HepG2 (cell line): ENCODE results near the gene CCNYL1. TPM values are rescaled to one million over a fixed set of nuclear protein-coding genes. Genes with fewer than 3 reads are reported as not detected.

Experiments
- ATAC-seq: fragments of 200-7000 bp; cut with Tn5 transposase; 3 replicates; pipeline ENCODE4 v1.9.1; 2020; ENCODE audit warnings: mild to moderate bottlenecking, moderate library complexity
- BruUV-seq: library from RNA; stranded (reverse); fragments of 400-500 nt; replicated peaks from 2 replicates; lab custom pipeline; 2021; lab: Mats Ljungman, UMichigan
- CTCF ChIA-PET: fragments of 300-600 bp; formaldehyde crosslinking; extraction: SDS; loops from one replicate; lab custom pipeline; 2021; ENCODE audit warnings: low total read pairs, inconsistent platforms, low intra/inter-chr PET ratio; lab: Yijun Ruan, JAX
- POLR2A ChIA-PET: fragments of 350-600 bp; sonication (Branson Sonifier 250); formaldehyde crosslinking; loops from one replicate; lab custom pipeline; 2020; ENCODE audit warnings: antibody characterized with exemption, inconsistent platforms; lab: Yijun Ruan, JAX
- DNase-seq: peaks from one replicate; pipeline ENCODE4 v3.0.0-alpha.2; 2015; ENCODE audit warnings: low spot score
- FAIRE-seq: peaks from 3 replicates; lab custom pipeline; 2011; peaks lifted over from hg19 to GRCh38; lab: Jason Lieb, UNC
- H2AFZ ChIP-seq: one replicate; pipeline ENCODE4 v1.6.1; 2011; ENCODE audit warnings: low read length, inconsistent platforms
- H3K27ac ChIP-seq: fragments of 300-600 bp; 3 replicates; pipeline ENCODE4 v1.8.0; 2011; ENCODE audit warnings: mixed run types, mild to moderate bottlenecking, mixed read lengths, low read length, inconsistent platforms; ENCODE audit not compliant: insufficient read depth; ENCODE audit errors: extremely low read length
- H3K27me3 ChIP-seq, 2 experiments: fragments of 200-600 bp in 1 of 2; 2 replicates in 1 of 2; 3 replicates in 1 of 2; pipeline versions ENCODE4 v1.6.0 to v1.8.0; 2011; ENCODE audit warnings: low read length in 2 of 2, mild to moderate bottlenecking in 2 of 2, moderate library complexity in 2 of 2, inconsistent platforms in 1 of 2; ENCODE audit not compliant: insufficient read depth in 2 of 2, control insufficient read depth in 1 of 2
- H3K36me3 ChIP-seq, 2 experiments: fragments of 200-600 bp in 1 of 2; replicated peaks in 1 of 2; 2 replicates in 1 of 2; 3 replicates in 1 of 2; pipeline versions ENCODE4 v1.5.1 to v1.8.0; 2011; ENCODE audit warnings: low read length in 2 of 2, inconsistent platforms in 1 of 2; ENCODE audit not compliant: insufficient read depth in 2 of 2, control insufficient read depth in 1 of 2
- H3K4me1 ChIP-seq: 2 replicates; pipeline ENCODE4 v1.5.1; 2012; ENCODE audit warnings: low read length, inconsistent platforms; ENCODE audit not compliant: insufficient read depth
- H3K4me2 ChIP-seq: 2 replicates; pipeline ENCODE4 v1.6.0; 2011; ENCODE audit warnings: low read depth, low read length, inconsistent platforms
- H3K4me3 ChIP-seq, 3 experiments: fragments of 200-600 bp in 1 of 3; sonication (generic), shearing (Covaris generic) in 1 of 3; replicated peaks in 1 of 3; 2 replicates each; pipeline ENCODE4 v1.5.1; 2011 to 2016; ENCODE audit warnings: low read length in 3 of 3, inconsistent platforms in 2 of 3, low read depth in 2 of 3, mild to moderate bottlenecking in 2 of 3, control low read depth in 1 of 3, mixed read lengths in 1 of 3; ENCODE audit not compliant: insufficient read depth in 1 of 3
- H3K79me2 ChIP-seq: one replicate; pipeline ENCODE4 v1.6.1; 2011; ENCODE audit warnings: low read length, inconsistent platforms; ENCODE audit not compliant: insufficient read depth
- H3K9ac ChIP-seq: 2 replicates; pipeline ENCODE4 v1.6.0; 2011; ENCODE audit warnings: mild to moderate bottlenecking, low read depth, low read length, inconsistent platforms; ENCODE audit not compliant: insufficient read depth
- H3K9me3 ChIP-seq: 2 replicates; pipeline ENCODE4 v1.5.1; 2012; ENCODE audit warnings: mild to moderate bottlenecking, low read length
- H4K20me1 ChIP-seq: 2 replicates; pipeline ENCODE4 v1.6.0; 2011; ENCODE audit warnings: inconsistent platforms, mild to moderate bottlenecking, low read length, moderate library complexity; ENCODE audit not compliant: insufficient read depth
- ATM ChIP-seq: fragments of 450-650 bp; IDR thresholded peaks from 2 replicates; pipeline ENCODE4 v1.7.1; 2017; ENCODE audit warnings: mild to moderate bottlenecking, borderline replicate concordance
- HDAC1 ChIP-seq: sonication (generic); formaldehyde crosslinking; IDR thresholded peaks from 2 replicates; pipeline ENCODE4 v1.5.1; 2020; ENCODE audit warnings: mild to moderate bottlenecking, missing genetic modification reagents
- HMGXB4 ChIP-seq, 2 experiments: sonication (generic) in 1 of 2; formaldehyde crosslinking in 1 of 2; IDR thresholded peaks; 2 replicates each; pipeline versions ENCODE4 v1.4.0 to v1.6.1; 2018 to 2020; ENCODE audit warnings: missing genetic modification reagents in 2 of 2, borderline replicate concordance in 1 of 2, low read depth in 1 of 2, mild to moderate bottlenecking in 1 of 2, missing biosample characterization in 1 of 2
- MAFG ChIP-seq: sonication (generic); formaldehyde crosslinking; IDR thresholded peaks from 2 replicates; pipeline ENCODE4 v1.5.1; 2020; ENCODE audit warnings: mild to moderate bottlenecking, missing genetic modification reagents
- MLXIP ChIP-seq: sonication (generic); formaldehyde crosslinking; IDR thresholded peaks from 2 replicates; pipeline ENCODE4 v1.9.0; 2021; ENCODE audit warnings: missing genetic modification reagents, borderline replicate concordance
- PPARG ChIP-seq: conservative IDR thresholded peaks from 2 replicates; pipeline ENCODE4 v1.6.1; 2016; ENCODE audit warnings: missing biosample characterization, missing genetic modification reagents
- RELA ChIP-seq: sonication (generic); formaldehyde crosslinking; IDR thresholded peaks from 2 replicates; pipeline ENCODE4 v1.4.0; 2020; ENCODE audit warnings: missing genetic modification reagents
- RXRB ChIP-seq: IDR thresholded peaks from 2 replicates; pipeline ENCODE4 v1.6.1; 2016; ENCODE audit warnings: borderline replicate concordance, missing genetic modification reagents, missing compliant biosample characterization
- TBX3 ChIP-seq: fragments of 450-650 bp; IDR thresholded peaks from 2 replicates; pipeline ENCODE4 v1.6.1; 2017; ENCODE audit warnings: antibody characterized with exemption, mild to moderate bottlenecking, inconsistent platforms, borderline replicate concordance
- ZFP36L1 ChIP-seq: sonication (generic); formaldehyde crosslinking; IDR thresholded peaks from 2 replicates; pipeline ENCODE4 v1.8.0; 2022; ENCODE audit warnings: mild to moderate bottlenecking, missing genetic modification reagents, moderate library complexity
- ZFP90 ChIP-seq: sonication (generic); formaldehyde crosslinking; IDR thresholded peaks from 2 replicates; pipeline ENCODE4 v1.8.0; 2022; ENCODE audit warnings: missing genetic modification reagents, mild to moderate bottlenecking, inconsistent platforms, borderline replicate concordance
- ZNF264 ChIP-seq: sonication (generic); formaldehyde crosslinking; IDR thresholded peaks from 2 replicates; pipeline ENCODE4 v1.4.0; 2020; ENCODE audit warnings: missing genetic modification reagents
- ZNF326 ChIP-seq: sonication (generic); formaldehyde crosslinking; IDR thresholded peaks from 2 replicates; pipeline ENCODE4 v1.4.0; 2020; ENCODE audit warnings: missing genetic modification reagents, borderline replicate concordance
- ZNF7 ChIP-seq: IDR thresholded peaks from 2 replicates; pipeline ENCODE4 v1.6.1; 2016; ENCODE audit warnings: missing biosample characterization, missing genetic modification reagents
- ZNF839 ChIP-seq: sonication (generic); formaldehyde crosslinking; IDR thresholded peaks from 2 replicates; pipeline ENCODE4 v1.4.0; 2020; ENCODE audit warnings: missing genetic modification reagents, mild to moderate bottlenecking, borderline replicate concordance
- in situ Hi-C: cut with HindIII; loops from 2 replicates; pipeline ENCODE4 v1.10.0; 2017; ENCODE audit warnings: low pct_unique_long_range_greater_than_20kb; ENCODE audit not compliant: extremely low pct_ligation_motif_present
- intact Hi-C: fragments of 100-400 bp; cut with micrococcal nuclease; formaldehyde crosslinking; loops from one replicate; pipeline ENCODE4 v1.10.0; 2022; ENCODE audit not compliant: unreplicated experiment
- polyA plus RNA-seq, 8 experiments: library from polyadenylated mRNA; depleted of rRNA in 3 of 8; stranded (reverse) in 7 of 8; unstranded in 1 of 8; fragments of >200 nt; fragmentation: Illumina TruSeq in 4 of 8; extraction: Trizol in 4 of 8; gene quantifications; 2 replicates each; pipeline versions ENCODE4 v1.2.1 to v1.2.3, GENCODE V29; 2011 to 2016; ENCODE audit warnings: low read depth in 4 of 8, missing spikeins in 1 of 8, mixed read lengths in 1 of 8; ENCODE audit not compliant: insufficient read depth in 1 of 8
- total RNA-seq, 5 experiments: library from RNA; depleted of rRNA; stranded (reverse); fragments of >200 nt; fragmentation: Illumina TruSeq; extraction: Trizol; gene quantifications; 2 replicates each; pipeline ENCODE4 v1.2.3, GENCODE V29; 2016; ENCODE audit warnings: low read depth in 1 of 5
- TF ChIP-seq, protein P1 (sequence below), 2 experiments: IDR thresholded peaks; 2 replicates each; pipeline ENCODE4 v1.6.1; 2011 to 2012; ENCODE audit warnings: low read length in 2 of 2, borderline replicate concordance in 1 of 2, low read depth in 1 of 2, mild to moderate bottlenecking in 1 of 2, moderate library complexity in 1 of 2

CCNYL1 gene
- total and polyA plus RNA-seq, 2 of the 13 experiments (the other 11 are each of a cell fraction or from before 2014, with no cell fraction given) = 12.5 to 16.2 TPM

GRCh38 chr2:207704671-207705070 is 6.8 kb upstream of the CCNYL1 start:
- Histone ChIP-seq H3K4me1 (peaks cover 49% of the 10 kb centered on the region), H3K79me2 (no peaks in the 10 kb centered on the region), H3K4me2 (peak overlapping the region; percentile 10; the same call in 1 of the 2 replicates), H4K20me1 (no peaks in the 10 kb centered on the region), H3K9me3 (no peaks in the 10 kb centered on the region), H2AFZ (no peak overlapping the region), H3K36me3 (no peaks in the 10 kb centered on the region), H3K27ac (no peak overlapping the region), H3K9ac (no peak overlapping the region), H3K4me3 (no peak overlapping the region), H3K27me3 (no peaks in the 10 kb centered on the region)
- intact Hi-C loops = loop anchor here (5.0 kb wide), 1 partner anchor 1953 kb away; no protein-coding TSS in a partner anchor
- TF ChIP-seq, protein P1, sequence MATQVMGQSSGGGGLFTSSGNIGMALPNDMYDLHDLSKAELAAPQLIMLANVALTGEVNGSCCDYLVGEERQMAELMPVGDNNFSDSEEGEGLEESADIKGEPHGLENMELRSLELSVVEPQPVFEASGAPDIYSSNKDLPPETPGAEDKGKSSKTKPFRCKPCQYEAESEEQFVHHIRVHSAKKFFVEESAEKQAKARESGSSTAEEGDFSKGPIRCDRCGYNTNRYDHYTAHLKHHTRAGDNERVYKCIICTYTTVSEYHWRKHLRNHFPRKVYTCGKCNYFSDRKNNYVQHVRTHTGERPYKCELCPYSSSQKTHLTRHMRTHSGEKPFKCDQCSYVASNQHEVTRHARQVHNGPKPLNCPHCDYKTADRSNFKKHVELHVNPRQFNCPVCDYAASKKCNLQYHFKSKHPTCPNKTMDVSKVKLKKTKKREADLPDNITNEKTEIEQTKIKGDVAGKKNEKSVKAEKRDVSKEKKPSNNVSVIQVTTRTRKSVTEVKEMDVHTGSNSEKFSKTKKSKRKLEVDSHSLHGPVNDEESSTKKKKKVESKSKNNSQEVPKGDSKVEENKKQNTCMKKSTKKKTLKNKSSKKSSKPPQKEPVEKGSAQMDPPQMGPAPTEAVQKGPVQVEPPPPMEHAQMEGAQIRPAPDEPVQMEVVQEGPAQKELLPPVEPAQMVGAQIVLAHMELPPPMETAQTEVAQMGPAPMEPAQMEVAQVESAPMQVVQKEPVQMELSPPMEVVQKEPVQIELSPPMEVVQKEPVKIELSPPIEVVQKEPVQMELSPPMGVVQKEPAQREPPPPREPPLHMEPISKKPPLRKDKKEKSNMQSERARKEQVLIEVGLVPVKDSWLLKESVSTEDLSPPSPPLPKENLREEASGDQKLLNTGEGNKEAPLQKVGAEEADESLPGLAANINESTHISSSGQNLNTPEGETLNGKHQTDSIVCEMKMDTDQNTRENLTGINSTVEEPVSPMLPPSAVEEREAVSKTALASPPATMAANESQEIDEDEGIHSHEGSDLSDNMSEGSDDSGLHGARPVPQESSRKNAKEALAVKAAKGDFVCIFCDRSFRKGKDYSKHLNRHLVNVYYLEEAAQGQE (IDR thresholded peaks at IDR 0.05; ENCODE audit: borderline replicate concordance in 1 of 2, low read depth in 1 of 2, low read length in 2 of 2) = no peak
- TF ChIP-seq ATM = no peak
- TF ChIP-seq ZNF326 (CRISPR knock-in tag) = no peak
- TF ChIP-seq TBX3 = no peak
- no peak for TF ChIP-seq ZNF839 (CRISPR knock-in tag)
- no peak for TF ChIP-seq ZNF264 (CRISPR knock-in tag)
- no peak for TF ChIP-seq MAFG (CRISPR knock-in tag)
- TF ChIP-seq RELA = no peak
- TF ChIP-seq RXRB (CRISPR knock-in tag) = no peak
- no peak for TF ChIP-seq ZNF7 (CRISPR knock-in tag)
- TF ChIP-seq PPARG (CRISPR knock-in tag) = no peak
- TF ChIP-seq MLXIP (CRISPR knock-in tag) = no peak
- TF ChIP-seq HDAC1 (CRISPR knock-in tag) = no peak
- no peak for TF ChIP-seq ZFP36L1 (CRISPR knock-in tag)
- no peak for TF ChIP-seq HMGXB4 (CRISPR knock-in tag; IDR thresholded peaks at IDR 0.05; ENCODE audit: borderline replicate concordance in 1 of 2, low read depth in 1 of 2)
- no peak for TF ChIP-seq ZFP90
- in situ Hi-C loops = loop anchor here (25.0 kb wide), 1 partner anchor 558 kb away; the partner anchor contains the start of genes IDH1 and PIKFYVE
- FAIRE-seq (no peak), ATAC-seq (peak; percentile 51), DNase-seq (no peak)
- BruUV-seq = no TSS peak
- ChIA-PET CTCF (no interaction called here), POLR2A (interaction anchor here (0.9 to 1.0 kb wide), 2 partner anchors 12 to 79 kb away, joined by 3 to 4 read pairs; partner anchors contain the start of gene METTL21A)
